ENCODE data around the gene MMP14.

DNA sequence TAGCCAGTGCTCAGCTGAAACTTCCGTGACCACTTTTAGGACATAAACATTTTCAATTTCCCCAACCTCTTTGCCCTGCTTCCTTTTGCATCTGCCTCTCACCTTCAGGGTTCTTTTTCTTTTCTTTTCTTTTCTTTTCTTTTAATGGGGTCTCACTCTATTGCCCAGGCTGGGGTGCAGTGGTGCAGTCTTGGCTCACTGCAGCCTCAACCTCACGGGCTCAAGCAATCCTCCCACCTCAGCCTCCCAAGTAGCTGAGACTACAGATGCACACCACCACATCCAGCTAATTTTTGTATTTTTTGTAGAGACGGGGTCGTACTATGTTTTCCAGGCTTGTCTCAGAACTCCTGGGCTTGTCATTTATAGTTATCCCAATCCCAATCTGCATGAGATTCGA lies 30.5 kb downstream of the MMP14 start:
- TF ChIP-seq HHEX (CRISPR knock-in tag; IDR thresholded peaks at IDR 0.05): no peak
- no peak for TF ChIP-seq ZNF530 (CRISPR knock-in tag; IDR thresholded peaks at IDR 0.05; ENCODE audit: low read depth)
- TF ChIP-seq NBN (conservative IDR thresholded peaks at IDR 0.05): no peak
- TF ChIP-seq, protein P1, sequence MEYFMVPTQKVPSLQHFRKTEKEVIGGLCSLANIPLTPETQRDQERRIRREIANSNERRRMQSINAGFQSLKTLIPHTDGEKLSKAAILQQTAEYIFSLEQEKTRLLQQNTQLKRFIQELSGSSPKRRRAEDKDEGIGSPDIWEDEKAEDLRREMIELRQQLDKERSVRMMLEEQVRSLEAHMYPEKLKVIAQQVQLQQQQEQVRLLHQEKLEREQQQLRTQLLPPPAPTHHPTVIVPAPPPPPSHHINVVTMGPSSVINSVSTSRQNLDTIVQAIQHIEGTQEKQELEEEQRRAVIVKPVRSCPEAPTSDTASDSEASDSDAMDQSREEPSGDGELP (IDR thresholded peaks at IDR 0.05; ENCODE audit: borderline replicate concordance, low read depth): no peak
